GM21786 (cell line): ENCODE results near the gene SULT1B1.
"Not testable (repeated sequence)": the region's sequence is repeated elsewhere in the genome, so short reads cannot be mapped to it uniquely, and the experiment has no call there.

Source experiments
- ATAC-seq: cut with Tn5 transposase; IDR thresholded peaks from one replicate; pipeline ENCODE4 v1.9.1; 2021; ENCODE audit not compliant: unreplicated experiment

SULT1B1 gene

GRCh38 chr4:69760455-69760854 is at the start of gene SULT1B1:
TSS of gene SULT1B1 (minus strand) at chr4:69760620. CDS start at chr4:69755217, 5,403 bp downstream.
- ATAC-seq = no peak

- ATAC-seq = no peak
These were observed 40.2 kb upstream of the SULT1B1 start for GRCh38 chr4:69800599-69800998.

GRCh38 chr4:69799337-69799736 is 38.9 kb upstream of the SULT1B1 start:
- ATAC-seq = no peak

- no peak for ATAC-seq
These were observed 33.3 kb upstream of the SULT1B1 start for GRCh38 chr4:69793732-69794131.

GRCh38 chr4:69787879-69788278 is 27.5 kb upstream of the SULT1B1 start:
- no peak for ATAC-seq

GRCh38 chr4:69786547-69786946 is 26.1 kb upstream of the SULT1B1 start:
- no peak for ATAC-seq

- ATAC-seq = no peak
These were observed 24.9 kb upstream of the SULT1B1 start for GRCh38 chr4:69785211-69785831.

- no peak for ATAC-seq
These were observed 22.4 kb upstream of the SULT1B1 start for GRCh38 chr4:69782651-69783310.

- no peak for ATAC-seq
These were observed 21.3 kb upstream of the SULT1B1 start for GRCh38 chr4:69781458-69782418.

GRCh38 chr4:69780141-69780540 is 19.7 kb upstream of the SULT1B1 start:
- ATAC-seq = no peak

GRCh38 chr4:69776696-69777095 is 16.3 kb upstream of the SULT1B1 start:
- ATAC-seq = no peak

GRCh38 chr4:69775321-69775867 is 15.0 kb upstream of the SULT1B1 start:
- ATAC-seq = no peak

GRCh38 chr4:69773484-69773883 is 13.1 kb upstream of the SULT1B1 start:
- no peak for ATAC-seq

GRCh38 chr4:69768554-69768953 is 8.1 kb upstream of the SULT1B1 start:
- not testable (repeated sequence) for ATAC-seq

GRCh38 chr4:69765751-69766150 is 5.3 kb upstream of the SULT1B1 start:
- ATAC-seq = no peak

GRCh38 chr4:69764311-69764710 is 3.9 kb upstream of the SULT1B1 start:
- no peak for ATAC-seq

- no peak for ATAC-seq
These were observed 2.8 kb upstream of the SULT1B1 start for GRCh38 chr4:69763233-69763632.

GRCh38 chr4:69759189-69759604 is 1.2 kb downstream of the SULT1B1 start:
- no peak for ATAC-seq

- ATAC-seq = no peak
These were observed 3.0 kb downstream of the SULT1B1 start for GRCh38 chr4:69757464-69757863.

GRCh38 chr4:69754926-69755580 is 5.4 kb downstream of the SULT1B1 start:
- ATAC-seq = no peak

- ATAC-seq = no peak
These were observed 6.7 kb downstream of the SULT1B1 start for GRCh38 chr4:69753686-69754085.
